GM18517 (cell line): ENCODE results near the gene PNPO.

Source experiments
- ATAC-seq: cut with Tn5 transposase; IDR thresholded peaks from one replicate; pipeline ENCODE4 v1.9.1; 2021; ENCODE audit warnings: mild to moderate bottlenecking, moderate library complexity; ENCODE audit not compliant: unreplicated experiment

Gene PNPO

GRCh38 chr17:47941246-47942095, at the start of gene PNPO:
Gene PNPO (plus strand): TSS chr17:47941571. CDS start chr17:47941676, 105 bp downstream.
- ATAC-seq: peak; percentile 92

GRCh38 chr17:47894498-47895346, 46.6 kb upstream of the PNPO start:
- no peak for ATAC-seq

DNA sequence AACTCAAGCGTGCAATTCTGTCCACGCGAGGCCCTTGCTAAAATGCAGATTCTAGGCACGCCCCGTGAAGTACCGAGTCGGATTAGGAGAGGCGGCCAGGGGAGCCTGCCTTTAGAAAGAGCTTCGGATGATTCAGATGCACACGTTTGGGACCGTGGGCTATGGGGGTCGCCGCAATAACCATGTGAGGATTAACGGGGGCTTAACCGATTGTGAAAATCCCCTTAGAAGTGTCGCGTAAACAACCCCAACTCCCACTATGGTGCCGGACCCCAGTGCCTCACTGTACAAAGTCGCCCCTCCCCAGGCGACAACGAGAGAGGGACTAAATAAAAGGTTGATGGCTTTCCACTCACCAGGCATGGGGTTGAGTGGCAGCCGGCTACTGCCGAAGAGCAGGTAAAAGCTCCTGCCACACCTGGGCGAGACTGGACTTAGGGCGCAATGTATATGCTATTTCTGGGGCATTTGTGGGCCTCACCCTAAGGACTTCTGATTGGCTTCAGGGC, 46.0 kb upstream of the PNPO start:
- no peak for ATAC-seq

DNA sequence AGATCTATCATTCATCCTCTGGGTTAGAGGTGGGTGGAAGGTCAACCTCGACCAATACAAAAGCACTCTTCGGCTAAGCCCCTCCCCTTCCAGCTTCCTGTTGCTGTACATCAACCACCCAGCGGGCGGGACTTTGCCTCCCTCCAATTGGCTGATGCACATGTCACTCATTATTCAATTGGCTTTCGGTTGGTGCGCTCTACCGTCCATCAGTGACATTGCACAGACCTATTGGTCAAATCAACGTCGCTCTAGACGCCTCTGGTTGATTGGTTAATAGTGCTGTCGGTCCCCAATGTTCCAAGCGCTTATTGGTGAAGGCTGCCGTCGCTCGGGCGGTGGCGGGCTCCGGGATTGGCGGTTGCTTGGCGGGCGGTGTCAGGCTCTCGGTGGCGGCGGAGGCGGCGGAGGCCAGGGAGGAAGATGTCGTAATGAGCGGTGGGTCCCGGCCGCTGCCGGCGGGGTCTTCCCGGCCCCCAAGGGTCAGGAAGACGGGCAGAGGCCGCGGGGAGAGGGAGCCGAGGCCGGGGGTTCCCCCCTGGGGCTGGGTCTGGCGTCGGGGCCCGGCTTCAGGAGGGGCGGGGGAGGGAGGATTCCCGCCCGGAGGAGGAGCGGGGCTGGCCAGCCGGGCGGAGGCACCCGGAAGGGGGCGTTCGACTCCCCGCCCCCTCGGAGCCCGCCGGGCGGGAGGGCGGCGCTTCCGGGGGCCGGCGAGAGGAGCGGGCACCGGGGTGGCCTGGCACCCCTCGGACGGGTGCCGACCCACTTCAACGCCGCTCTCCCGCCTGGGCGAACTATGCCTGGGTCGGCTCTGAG, 45.3 kb upstream of the PNPO start, which contains the start of gene SP2:
SP2 (plus strand) TSS at position 381 of the 816 bp plus-strand sequence; CDS start at position 432, 51 bp downstream.
- peak; percentile 86 for ATAC-seq

DNA sequence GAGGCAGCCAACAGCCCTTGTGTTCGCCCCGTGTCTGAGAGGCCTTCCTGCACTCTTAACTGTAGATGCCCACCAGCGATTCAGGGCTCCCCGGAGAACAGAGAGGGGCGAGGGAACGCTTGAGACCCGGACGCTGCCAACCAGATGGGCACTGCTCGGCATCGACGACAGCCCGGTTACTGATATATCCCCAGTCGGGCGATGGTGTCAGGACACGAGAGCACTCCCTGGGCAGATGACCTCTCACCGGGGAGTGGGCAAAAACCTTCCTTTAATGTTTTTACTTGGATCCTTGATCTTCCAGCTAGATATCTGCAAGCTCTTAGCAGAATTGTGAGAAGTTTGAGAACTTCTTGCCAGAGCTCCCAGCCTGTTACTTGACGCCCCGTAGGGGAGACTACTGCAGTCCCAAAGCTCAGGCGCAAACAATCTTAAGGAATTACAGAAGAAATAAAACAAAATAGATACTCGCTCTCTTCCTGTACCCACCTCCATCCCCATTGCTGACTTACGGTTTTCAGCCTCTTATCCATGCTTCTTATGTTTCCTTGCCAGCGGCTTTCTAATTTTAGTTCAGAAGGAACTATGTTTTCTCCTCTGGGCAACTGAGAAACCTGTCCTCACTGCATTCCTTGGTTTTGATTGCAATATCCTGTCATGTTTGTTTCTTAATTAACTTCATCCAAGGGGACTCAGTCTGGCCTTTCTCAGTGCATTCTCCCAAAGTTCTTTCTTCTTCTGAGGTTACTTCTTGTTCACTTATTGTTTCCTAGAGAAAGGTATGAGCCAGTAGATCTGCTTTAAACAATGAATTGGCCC, 44.5 kb upstream of the PNPO start:
- ATAC-seq: no peak

- no peak for ATAC-seq
Measured at GRCh38 chr17:47897561-47897960, 43.8 kb upstream of the PNPO start.

GRCh38 chr17:47898241-47898640, 43.1 kb upstream of the PNPO start:
- no peak for ATAC-seq

- ATAC-seq: no peak
Measured at GRCh38 chr17:47899643-47900042, 41.7 kb upstream of the PNPO start.

DNA sequence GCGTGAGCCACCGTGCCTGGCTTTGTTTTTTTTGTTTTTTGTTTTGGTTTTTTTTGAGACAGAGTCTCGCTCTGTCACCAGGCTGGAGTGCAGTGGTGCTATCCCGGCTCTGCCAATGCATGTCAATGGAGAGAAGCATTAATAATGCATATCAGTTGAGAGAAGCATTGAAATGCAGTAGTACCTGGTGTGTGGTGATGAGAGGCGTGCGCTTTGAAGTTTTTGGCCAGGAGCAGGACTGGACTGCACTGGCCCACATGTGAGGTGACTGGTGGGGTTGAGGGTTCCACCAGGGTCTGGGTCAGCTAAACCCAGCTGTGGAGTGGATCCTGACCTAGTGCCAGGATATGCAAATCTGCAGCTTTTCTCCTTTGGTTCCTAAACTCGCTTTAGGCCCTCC, 39.9 kb upstream of the PNPO start:
- ATAC-seq: no peak

DNA sequence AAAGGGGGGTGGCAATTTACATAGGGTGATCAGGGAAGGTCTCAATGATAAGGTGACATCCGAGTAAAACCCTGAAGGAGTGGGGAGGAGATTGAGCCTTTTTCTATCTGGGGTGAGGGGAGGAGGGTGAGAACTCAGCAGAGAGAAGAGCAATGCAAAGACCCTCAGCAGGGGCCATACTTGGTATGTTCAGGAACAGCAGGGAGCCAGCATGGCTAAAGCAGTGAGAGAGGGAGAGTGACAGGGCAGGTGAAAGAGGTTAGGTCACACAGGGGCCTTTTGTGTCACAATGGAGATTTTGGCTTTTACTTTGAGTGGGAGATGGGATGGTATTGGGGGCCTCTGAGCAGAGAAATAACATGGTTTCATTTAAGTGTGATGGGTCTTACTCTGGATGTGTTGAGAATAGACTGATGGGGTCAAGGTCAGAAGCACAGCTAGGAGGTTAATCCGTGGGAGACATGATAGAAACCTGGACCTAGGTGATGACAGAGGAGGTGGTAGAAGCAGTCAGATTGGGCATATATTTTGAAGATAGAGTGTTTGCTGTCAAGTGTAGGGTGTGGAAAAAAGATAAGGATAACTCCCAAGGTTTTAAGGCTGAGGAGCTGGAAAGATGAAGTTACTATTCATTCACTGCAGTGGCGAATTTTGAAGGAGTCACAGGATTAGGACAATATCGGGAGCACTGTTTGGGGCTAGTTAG, 39.2 kb upstream of the PNPO start:
- no peak for ATAC-seq

- no peak for ATAC-seq
Measured at GRCh38 chr17:47905221-47905733, 36.1 kb upstream of the PNPO start.

DNA sequence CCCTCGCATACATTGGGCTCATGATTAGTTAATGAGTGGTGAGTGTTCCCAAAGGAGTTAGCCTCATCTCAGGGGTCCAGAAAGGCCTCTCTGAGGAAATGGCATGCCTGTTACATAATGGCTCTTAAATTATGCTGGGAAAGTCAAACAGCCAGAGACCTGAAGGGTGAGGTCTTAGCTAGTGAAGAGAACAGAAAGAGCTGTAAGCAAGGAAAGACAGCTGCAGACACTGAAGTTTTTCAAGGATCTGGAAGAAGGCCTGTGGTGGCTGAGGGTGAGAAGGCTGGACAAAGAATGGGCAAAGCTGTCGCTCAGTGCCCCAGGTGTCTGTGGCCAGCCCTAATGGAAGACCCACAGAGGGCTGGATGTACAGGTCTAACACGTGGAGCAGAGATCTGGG, 34.9 kb upstream of the PNPO start:
- no peak for ATAC-seq

DNA sequence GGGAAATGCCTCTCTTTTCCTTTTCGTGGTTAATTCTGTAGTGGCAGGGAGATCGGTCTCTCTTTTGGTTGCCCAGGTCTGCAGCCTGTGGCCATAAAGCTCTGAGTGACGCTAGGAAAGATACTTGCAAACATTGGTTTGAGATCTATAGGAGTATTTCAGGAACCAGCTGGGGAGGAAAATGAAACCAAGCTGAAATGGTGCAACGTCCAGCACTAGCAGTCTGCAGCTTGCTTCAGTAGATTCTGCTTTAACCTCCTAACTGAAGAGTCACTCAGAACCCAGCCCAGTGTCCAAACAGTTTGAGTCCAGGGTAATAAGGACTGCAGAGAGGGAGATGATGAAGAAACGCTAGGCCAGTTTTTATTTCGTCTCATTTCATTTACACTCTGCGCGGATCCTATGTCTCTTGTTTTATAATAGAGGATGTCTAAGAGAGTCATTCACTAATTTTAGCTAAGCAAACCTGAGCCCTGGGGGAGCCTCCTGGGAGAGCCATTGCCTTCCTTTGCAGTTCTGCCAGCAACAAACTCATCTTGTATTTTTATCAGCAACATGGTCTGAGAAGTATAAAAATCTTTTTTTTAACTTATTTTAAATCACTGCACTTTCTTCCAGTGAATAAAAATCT, 33.3 kb upstream of the PNPO start:
- ATAC-seq: no peak

DNA sequence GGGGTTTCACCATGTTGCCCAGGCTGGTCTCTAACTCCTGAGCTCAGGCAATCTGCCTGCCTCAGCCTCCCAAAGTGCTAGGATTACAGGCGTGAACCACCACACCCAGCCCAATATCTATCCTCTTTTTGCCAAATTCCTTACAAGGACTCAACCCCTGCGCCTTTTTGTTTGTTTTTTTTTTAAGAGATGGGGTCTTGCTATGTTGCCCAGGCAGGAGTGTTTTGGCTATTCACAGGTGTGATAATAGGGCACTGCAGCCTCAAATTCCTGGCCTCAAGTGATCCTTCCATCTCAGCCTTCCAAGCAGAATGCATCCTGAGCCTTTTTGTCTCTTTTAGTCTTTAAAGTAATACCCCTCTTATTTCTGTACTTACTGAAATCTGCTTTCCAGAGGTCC, 28.3 kb upstream of the PNPO start:
- no peak for ATAC-seq

DNA sequence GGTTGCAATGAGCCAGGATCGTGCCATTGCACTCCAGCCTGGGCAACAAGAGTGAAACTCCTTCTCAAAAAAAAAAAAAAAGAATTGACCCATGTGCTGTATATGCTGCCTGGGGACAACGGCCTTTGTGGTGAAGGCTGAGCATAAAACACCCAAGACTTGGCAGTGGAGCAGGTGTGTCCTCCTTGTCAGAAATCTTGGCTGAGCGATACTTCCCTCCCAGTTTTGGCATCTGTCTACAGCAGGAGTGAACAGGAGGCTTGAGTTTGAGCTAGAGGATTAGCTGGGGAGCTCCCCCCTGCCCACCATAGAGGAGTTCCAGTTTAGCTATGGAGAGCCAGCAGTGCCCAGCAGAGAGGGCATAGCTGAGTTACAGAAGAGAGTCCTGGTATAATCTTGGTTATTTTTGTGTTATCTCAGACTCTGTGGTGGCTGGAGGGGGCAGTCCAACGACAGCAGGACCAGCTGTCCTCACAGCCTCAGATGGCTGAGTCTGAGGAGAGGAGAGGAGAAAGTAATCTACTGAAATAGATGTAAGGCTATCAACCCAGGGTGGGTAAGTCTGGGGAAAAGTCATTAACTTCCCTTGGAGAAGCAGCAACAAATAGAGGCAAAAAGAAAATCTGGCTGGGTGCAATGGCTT, 26.9 kb upstream of the PNPO start:
- no peak for ATAC-seq

DNA sequence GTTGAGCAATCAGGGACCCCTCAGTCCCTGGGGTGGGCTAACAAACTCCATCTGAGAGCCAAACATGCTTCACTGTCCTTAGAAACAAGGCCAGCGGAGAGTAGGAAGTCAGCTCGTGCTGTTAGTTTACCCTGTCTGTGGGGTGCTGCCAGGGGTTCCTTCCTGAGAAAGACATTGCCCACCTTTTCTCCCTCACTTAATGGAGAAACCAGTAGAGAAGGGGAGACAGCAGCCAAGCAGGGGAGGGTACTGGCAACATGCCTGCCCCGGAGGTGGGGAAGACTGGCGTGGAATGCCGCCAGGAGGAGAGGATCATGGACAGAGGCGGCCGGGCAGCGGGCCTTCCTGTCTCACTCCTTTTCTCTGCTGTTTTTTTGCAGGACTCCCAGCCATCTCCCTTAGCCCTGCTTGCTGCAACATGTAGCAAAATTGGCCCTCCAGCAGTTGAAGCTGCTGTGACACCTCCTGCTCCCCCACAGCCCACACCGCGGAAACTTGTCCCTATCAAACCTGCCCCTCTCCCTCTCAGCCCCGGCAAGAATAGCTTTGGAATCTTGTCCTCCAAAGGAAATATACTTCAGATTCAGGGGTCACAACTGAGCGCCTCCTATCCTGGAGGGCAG, 25.5 kb upstream of the PNPO start:
- ATAC-seq: no peak

DNA sequence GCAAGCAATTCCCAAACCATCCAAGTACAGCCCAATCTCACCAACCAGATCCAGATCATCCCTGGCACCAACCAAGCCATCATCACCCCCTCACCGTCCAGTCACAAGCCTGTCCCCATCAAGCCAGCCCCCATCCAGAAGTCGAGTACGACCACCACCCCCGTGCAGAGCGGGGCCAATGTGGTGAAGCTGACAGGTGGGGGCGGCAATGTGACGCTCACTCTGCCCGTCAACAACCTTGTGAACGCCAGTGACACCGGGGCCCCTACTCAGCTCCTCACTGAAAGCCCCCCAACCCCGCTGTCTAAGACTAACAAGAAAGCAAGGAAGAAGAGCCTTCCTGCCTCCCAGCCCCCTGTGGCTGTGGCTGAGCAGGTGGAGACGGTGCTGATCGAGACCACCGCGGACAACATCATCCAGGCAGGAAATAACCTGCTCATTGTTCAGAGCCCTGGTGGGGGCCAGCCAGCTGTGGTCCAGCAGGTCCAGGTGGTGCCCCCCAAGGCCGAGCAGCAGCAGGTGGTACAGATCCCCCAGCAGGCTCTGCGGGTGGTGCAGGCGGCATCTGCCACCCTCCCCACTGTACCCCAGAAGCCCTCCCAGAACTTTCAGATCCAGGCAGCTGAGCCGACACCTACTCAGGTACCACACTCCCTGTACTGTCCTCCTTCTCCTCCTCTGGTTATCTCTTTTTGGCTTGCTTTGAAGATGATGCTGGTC, 24.7 kb upstream of the PNPO start:
- ATAC-seq: no peak
